GM12878 (cell line): Measurements from ENCODE around the gene ZNF124.

Experiments
- BCL11A ChIP-seq: IDR thresholded peaks from 2 replicates; pipeline ENCODE4 v1.6.1; 2011; ENCODE audit warnings: low read depth, low read length
- CBX3 ChIP-seq: fragments of 200-600 bp; sonication (generic); IDR thresholded peaks from 2 replicates; pipeline ENCODE4 v1.6.1; 2016; ENCODE audit warnings: low read depth, borderline replicate concordance
- CHD2 ChIP-seq: IDR thresholded peaks from 2 replicates; pipeline ENCODE4 v1.6.1; 2011; ENCODE audit warnings: low read depth, low read length, improper control_type of control experiment, borderline replicate concordance
- EGR1 ChIP-seq, 2 experiments: IDR thresholded peaks; 1 replicate in 1 of 2; 2 replicates in 1 of 2; pipeline ENCODE4 v1.6.1; 2011 to 2012; ENCODE audit warnings: low read depth in 2 of 2, low read length in 2 of 2, borderline replicate concordance in 1 of 2, mild to moderate bottlenecking in 1 of 2, moderate library complexity in 1 of 2
- ESRRA ChIP-seq: IDR thresholded peaks from 2 replicates; pipeline ENCODE4 v1.6.1; 2012; ENCODE audit warnings: mild to moderate bottlenecking, low read length, improper control_type of control experiment
- POLR2A ChIP-seq: IDR thresholded peaks from 2 replicates; pipeline ENCODE4 v1.6.1; 2011; ENCODE audit warnings: low read depth, mild to moderate bottlenecking, low read length
- REST ChIP-seq: IDR thresholded peaks from 2 replicates; pipeline ENCODE4 v1.6.1; 2012; ENCODE audit warnings: mild to moderate bottlenecking, low read depth, low read length
- SREBF1 ChIP-seq: IDR thresholded peaks from 2 replicates; pipeline ENCODE4 v1.6.1; 2012; ENCODE audit warnings: mild to moderate bottlenecking, low read length
- SRF ChIP-seq, 2 experiments: IDR thresholded peaks; 2 replicates each; pipeline ENCODE4 v1.6.1; 2011; ENCODE audit warnings: low read depth in 2 of 2, low read length in 2 of 2, mild to moderate bottlenecking in 1 of 2, moderate library complexity in 1 of 2
- TCF12 ChIP-seq: IDR thresholded peaks from 2 replicates; pipeline ENCODE4 v1.6.1; 2011; ENCODE audit warnings: low read depth, mild to moderate bottlenecking, low read length
- TF ChIP-seq, protein P1 (sequence below), 3 experiments: IDR thresholded peaks in 2 of 3; conservative IDR thresholded peaks in 1 of 3; 2 replicates each; pipeline ENCODE4 v1.5.1; 2011; ENCODE audit warnings: low read depth in 3 of 3, low read length in 3 of 3, mild to moderate bottlenecking in 3 of 3, control low read depth in 2 of 3, moderate library complexity in 2 of 3, inconsistent platforms in 1 of 3, mixed read lengths in 1 of 3; ENCODE audit not compliant: control insufficient read depth in 2 of 3, insufficient read depth in 1 of 3; ENCODE audit errors: extremely low read depth in 1 of 3
- TF ChIP-seq, protein P2 (sequence below): fragments of 450-650 bp; formaldehyde crosslinking; IDR thresholded peaks from 2 replicates; pipeline ENCODE4 v1.5.0; 2022; ENCODE audit warnings: mild to moderate bottlenecking, missing genetic modification characterization

DNA sequence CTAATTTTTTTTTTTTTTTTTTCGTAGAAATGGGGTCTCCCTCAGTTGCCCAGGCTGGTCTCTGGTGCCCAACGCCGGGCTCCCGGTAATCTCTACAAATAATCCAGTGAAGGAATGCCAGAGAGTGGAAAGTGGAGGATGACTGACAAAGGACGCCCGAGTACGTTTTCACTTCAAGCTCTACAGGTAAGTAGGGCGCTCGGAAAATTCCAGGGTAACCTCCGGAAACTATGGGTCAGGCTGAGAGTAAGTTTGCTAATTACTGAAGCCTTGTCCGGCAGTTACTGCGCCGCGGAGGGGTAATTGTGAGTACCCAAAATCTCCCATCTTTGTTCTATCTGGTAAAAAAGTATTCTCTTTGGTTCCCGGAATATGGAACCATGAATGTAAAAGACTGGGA is 65.9 kb downstream of the ZNF124 start:
- TF ChIP-seq, protein P1, sequence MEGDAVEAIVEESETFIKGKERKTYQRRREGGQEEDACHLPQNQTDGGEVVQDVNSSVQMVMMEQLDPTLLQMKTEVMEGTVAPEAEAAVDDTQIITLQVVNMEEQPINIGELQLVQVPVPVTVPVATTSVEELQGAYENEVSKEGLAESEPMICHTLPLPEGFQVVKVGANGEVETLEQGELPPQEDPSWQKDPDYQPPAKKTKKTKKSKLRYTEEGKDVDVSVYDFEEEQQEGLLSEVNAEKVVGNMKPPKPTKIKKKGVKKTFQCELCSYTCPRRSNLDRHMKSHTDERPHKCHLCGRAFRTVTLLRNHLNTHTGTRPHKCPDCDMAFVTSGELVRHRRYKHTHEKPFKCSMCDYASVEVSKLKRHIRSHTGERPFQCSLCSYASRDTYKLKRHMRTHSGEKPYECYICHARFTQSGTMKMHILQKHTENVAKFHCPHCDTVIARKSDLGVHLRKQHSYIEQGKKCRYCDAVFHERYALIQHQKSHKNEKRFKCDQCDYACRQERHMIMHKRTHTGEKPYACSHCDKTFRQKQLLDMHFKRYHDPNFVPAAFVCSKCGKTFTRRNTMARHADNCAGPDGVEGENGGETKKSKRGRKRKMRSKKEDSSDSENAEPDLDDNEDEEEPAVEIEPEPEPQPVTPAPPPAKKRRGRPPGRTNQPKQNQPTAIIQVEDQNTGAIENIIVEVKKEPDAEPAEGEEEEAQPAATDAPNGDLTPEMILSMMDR (IDR thresholded peaks at IDR 0.05 in 2 of 3, conservative IDR thresholded peaks at IDR 0.05 in 1 of 3; ENCODE audit: control insufficient read depth in 2 of 3, extremely low read depth in 1 of 3, insufficient read depth in 1 of 3, low read depth in 3 of 3, low read length in 3 of 3), result no peak
- TF ChIP-seq EGR1 (IDR thresholded peaks at IDR 0.05; ENCODE audit: borderline replicate concordance in 1 of 2, low read depth in 2 of 2, low read length in 2 of 2) (no peak), ESRRA (no peak), CBX3 (no peak), SREBF1 (no peak), REST (no peak), CHD2 (no peak), POLR2A (no peak), SRF (IDR thresholded peaks at IDR 0.05; ENCODE audit: low read depth in 2 of 2, low read length in 2 of 2) (no peak), BCL11A (no peak), TCF12 (no peak)
- TF ChIP-seq, protein P2, sequence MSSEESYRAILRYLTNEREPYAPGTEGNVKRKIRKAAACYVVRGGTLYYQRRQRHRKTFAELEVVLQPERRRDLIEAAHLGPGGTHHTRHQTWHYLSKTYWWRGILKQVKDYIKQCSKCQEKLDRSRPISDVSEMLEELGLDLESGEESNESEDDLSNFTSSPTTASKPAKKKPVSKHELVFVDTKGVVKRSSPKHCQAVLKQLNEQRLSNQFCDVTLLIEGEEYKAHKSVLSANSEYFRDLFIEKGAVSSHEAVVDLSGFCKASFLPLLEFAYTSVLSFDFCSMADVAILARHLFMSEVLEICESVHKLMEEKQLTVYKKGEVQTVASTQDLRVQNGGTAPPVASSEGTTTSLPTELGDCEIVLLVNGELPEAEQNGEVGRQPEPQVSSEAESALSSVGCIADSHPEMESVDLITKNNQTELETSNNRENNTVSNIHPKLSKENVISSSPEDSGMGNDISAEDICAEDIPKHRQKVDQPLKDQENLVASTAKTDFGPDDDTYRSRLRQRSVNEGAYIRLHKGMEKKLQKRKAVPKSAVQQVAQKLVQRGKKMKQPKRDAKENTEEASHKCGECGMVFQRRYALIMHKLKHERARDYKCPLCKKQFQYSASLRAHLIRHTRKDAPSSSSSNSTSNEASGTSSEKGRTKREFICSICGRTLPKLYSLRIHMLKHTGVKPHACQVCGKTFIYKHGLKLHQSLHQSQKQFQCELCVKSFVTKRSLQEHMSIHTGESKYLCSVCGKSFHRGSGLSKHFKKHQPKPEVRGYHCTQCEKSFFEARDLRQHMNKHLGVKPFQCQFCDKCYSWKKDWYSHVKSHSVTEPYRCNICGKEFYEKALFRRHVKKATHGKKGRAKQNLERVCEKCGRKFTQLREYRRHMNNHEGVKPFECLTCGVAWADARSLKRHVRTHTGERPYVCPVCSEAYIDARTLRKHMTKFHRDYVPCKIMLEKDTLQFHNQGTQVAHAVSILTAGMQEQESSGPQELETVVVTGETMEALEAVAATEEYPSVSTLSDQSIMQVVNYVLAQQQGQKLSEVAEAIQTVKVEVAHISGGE (CRISPR knock-in tag), result no peak
